T-helper 2 cell (primary cell): Measurements from ENCODE around the gene HEXIM2.
A peak's percentile ranks its signal among the peaks of the same experiment; 100 is the strongest.

Experiments used
- DNase-seq, 5 experiments: peaks; one replicate each; pipeline versions ENCODE4 v3.0.0 to v3.0.0-alpha.2; 2012 to 2022

Gene HEXIM2

GRCh38 chr17:45145035-45145389 lies 16.7 kb upstream of the HEXIM2 start:
- no peak for DNase-seq

DNA sequence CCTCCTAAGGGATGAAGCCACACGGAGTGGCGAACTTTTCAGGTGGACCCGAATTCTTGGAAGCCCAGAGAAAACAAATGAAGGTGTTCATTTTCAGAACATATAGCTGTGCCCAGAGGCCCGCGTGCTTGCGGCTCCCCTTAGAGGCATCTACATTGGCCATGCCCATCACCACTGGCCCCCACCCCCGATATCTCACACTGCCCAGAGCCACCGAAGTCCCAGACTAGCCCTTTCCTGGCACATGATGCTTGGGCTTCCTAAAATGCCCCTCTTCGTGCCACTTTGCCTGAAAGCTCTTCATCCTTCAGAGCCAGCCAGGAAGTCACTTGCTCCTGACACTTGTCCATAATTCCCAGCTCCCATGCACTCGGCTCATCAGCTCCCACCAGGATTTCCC lies 15.5 kb upstream of the HEXIM2 start:
- no peak for DNase-seq

- no peak for DNase-seq
Measured at GRCh38 chr17:45146592-45146889, 15.1 kb upstream of the HEXIM2 start.

- DNase-seq, result peak in 3 of 5 experiments; percentile 40 to 88 (median 62)
Measured at GRCh38 chr17:45146890-45147580, 14.6 kb upstream of the HEXIM2 start.

- DNase-seq, result peak; percentile 29 to 97 (median 69)
Measured at GRCh38 chr17:45147581-45148182, 14.0 kb upstream of the HEXIM2 start.

GRCh38 chr17:45148183-45149036 lies 13.3 kb upstream of the HEXIM2 start, which contains the start of gene HEXIM1:
Gene HEXIM1, plus strand, starts transcription at chr17:45148475. Its CDS starts 716 bp downstream, at chr17:45149191.
- DNase-seq, result peak; percentile 95 to 100 (median 98)

- DNase-seq, result peak; percentile 33 to 83 (median 64)
Measured at GRCh38 chr17:45149037-45149668, 12.5 kb upstream of the HEXIM2 start.

DNA sequence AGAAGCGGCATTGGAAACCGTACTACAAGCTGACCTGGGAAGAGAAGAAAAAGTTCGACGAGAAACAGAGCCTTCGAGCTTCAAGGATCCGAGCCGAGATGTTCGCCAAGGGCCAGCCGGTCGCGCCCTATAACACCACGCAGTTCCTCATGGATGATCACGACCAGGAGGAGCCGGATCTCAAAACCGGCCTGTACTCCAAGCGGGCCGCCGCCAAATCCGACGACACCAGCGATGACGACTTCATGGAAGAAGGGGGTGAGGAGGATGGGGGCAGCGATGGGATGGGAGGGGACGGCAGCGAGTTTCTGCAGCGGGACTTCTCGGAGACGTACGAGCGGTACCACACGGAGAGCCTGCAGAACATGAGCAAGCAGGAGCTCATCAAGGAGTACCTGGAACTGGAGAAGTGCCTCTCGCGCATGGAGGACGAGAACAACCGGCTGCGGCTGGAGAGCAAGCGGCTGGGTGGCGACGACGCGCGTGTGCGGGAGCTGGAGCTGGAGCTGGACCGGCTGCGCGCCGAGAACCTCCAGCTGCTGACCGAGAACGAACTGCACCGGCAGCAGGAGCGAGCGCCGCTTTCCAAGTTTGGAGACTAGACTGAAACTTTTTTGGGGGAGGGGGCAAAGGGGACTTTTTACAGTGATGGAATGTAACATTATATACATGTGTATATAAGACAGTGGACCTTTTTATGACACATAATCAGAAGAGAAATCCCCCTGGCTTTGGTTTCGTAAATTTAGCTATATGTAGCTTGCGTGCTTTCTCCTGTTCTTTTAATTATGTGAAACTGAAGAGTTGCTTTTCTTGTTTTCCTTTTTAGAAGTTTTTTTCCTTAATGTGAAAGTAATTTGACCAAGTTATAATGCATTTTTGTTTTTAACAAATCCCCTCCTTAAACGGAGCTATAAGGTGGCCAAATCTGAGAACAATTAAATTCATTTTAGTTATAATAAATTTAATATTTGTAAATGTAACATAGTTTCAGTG lies 11.7 kb upstream of the HEXIM2 start:
- DNase-seq, result peak in 2 of 5 experiments; percentile 17 to 56

GRCh38 chr17:45150911-45151809 lies 10.5 kb upstream of the HEXIM2 start:
- no peak for DNase-seq

GRCh38 chr17:45155029-45155428 lies 6.6 kb upstream of the HEXIM2 start:
- DNase-seq, result no peak

- no peak for DNase-seq
Measured at GRCh38 chr17:45155483-45155882, 6.2 kb upstream of the HEXIM2 start.

GRCh38 chr17:45156242-45156641 lies 5.4 kb upstream of the HEXIM2 start:
- no peak for DNase-seq

DNA sequence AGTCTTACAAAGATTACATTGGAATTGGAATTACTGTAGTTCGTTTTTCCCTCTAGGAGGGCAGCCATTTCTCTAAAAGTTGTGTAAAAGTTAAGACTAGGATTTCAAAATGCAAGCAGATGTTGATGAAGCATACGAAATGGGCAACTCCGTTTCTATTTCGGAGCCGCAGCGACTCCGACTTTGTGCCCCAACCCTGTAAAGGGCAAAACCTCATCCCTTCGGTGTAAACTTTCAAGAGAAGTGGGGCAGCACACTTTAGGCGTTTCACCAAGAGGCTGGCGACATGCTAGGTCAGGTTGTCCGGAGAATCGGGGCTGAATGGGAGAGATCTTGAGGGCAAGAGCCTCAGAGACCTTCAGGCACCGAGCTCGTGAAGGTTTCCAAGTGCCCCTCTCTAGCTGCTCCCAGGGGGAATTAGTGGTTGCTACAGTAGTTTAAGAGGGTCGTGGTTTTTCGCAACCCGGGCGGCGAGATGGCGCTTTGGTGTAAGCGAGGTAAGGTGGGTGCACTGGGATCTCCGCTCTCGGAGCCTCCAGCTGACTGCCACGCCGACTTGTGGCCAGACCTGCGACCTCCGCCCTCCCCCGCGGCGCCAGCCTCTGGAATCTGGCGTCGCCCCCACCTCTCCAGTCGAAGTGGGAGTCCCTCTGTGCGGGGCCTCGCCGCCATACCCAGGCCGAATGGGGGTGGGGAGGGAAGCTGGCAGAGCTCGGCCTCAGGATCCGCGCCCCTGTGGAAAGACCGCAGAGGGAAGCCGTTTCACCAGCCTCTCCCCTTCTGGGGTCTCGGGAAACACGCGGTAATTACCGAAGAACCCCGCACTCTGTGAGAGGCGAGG lies 1.0 kb upstream of the HEXIM2 start:
- DNase-seq, result peak in 4 of 5 experiments; percentile 23 to 66 (median 50)

DNA sequence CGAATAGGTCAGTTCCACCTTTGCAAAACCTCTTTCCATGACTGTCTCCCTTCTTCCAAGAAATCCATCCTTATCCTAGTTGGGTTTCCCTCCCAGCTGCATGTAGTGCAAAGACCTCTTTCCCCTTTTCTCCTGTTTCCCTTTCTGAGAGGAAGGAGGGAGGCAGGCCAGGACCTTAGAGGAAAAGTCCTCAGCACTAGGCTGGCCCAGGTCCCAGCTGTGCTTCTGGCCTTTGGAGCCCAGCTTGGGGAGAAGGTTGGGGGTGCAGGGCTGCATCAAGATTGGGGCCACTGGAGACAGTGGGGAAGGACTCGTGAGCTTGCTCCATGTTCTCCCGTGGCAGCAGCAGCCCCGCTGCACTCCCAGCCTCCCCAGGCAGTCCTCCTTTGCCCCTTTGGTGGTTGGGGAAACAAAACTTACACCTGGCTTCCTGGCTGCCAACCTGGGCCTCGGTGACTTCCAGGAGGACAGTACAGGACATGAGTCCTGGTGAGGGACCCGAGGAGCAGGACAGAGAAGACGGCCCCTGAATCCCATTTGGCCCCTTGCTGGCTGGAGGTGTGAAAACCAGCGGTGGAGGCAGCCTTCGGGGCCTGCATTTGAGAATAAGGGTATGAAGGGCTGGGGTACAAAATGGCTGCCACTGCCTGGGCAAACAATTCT lies 481 bp downstream of the HEXIM2 start:
- no peak for DNase-seq

DNA sequence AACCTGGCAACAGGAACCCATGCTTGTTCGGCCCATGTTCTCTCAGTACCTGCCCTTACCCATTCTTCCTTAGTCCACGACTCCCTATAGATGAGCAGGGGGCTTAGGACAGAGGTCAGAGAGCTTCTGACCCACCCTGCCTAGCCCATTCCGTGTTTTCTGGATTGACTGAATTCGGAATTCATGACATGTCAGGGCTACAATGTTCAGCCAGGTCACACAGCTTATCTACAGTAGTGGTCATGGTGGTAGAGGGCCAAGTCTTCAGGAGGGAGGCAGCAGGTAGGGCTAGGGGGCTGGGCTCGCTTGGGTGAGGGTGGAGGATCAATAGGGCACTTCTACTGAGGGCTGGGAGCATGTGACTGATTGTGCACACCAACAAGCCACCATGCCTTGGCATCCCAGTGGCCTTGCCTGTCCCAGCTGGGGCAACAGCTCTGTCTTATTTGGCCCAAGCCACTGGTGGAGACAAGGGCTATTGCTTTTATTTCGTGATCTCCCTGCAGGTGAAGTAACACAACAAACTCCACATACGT lies 3.1 kb downstream of the HEXIM2 start:
- no peak for DNase-seq

DNA sequence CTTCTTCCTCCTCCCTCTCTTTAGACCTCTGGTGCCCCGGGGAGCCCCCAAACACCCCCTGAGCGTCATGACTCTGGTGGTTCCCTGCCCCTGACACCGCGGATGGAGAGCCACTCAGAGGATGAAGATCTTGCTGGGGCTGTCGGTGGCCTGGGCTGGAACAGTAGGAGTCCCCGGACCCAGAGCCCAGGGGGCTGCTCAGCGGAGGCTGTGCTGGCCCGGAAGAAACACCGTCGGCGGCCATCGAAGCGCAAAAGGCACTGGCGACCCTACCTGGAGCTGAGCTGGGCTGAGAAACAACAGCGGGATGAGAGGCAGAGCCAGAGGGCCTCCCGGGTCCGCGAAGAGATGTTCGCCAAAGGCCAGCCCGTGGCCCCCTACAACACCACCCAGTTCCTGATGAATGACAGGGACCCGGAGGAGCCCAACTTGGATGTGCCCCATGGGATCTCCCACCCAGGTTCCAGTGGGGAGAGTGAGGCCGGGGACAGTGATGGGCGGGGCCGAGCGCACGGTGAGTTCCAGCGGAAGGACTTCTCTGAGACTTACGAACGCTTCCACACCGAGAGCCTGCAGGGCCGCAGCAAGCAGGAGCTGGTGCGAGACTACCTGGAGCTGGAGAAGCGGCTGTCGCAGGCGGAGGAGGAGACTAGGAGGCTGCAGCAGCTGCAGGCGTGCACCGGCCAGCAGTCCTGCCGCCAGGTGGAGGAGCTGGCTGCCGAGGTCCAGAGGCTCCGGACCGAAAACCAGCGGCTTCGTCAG lies 7.5 kb downstream of the HEXIM2 start:
- DNase-seq, result no peak

- DNase-seq, result no peak
Measured at GRCh38 chr17:45170280-45170930, 8.7 kb downstream of the HEXIM2 start.

GRCh38 chr17:45170931-45171337 lies 9.3 kb downstream of the HEXIM2 start:
- no peak for DNase-seq
